Activated gamma-delta T cell (primary cell): ENCODE measurements around the gene PA2G4.
"Not testable (repeated sequence)": the region's sequence is repeated elsewhere in the genome, so short reads cannot be mapped to it uniquely, and the experiment has no call there.

Experiments
- DNase-seq: peaks from one replicate; lab custom pipeline; 2025; lab: John Stamatoyannopoulos, UW

PA2G4 gene

GRCh38 chr12:56099787-56100186 lies 4.6 kb upstream of the PA2G4 start:
- DNase-seq: no peak

- no peak for DNase-seq
Measured at GRCh38 chr12:56101045-56101444, 3.3 kb upstream of the PA2G4 start.

GRCh38 chr12:56102683-56103065 lies 1.7 kb upstream of the PA2G4 start:
- no peak for DNase-seq

GRCh38 chr12:56103066-56103711 lies 1.2 kb upstream of the PA2G4 start:
- DNase-seq: no peak

- DNase-seq: no peak
Measured at GRCh38 chr12:56103823-56104108, 593 bp upstream of the PA2G4 start.

GRCh38 chr12:56104815-56105608 lies 653 bp downstream of the PA2G4 start:
- DNase-seq: no peak

GRCh38 chr12:56105609-56105902 lies 1.2 kb downstream of the PA2G4 start:
- no peak for DNase-seq

GRCh38 chr12:56107242-56107641 lies 2.9 kb downstream of the PA2G4 start:
- no peak for DNase-seq

GRCh38 chr12:56110571-56110970 lies 6.2 kb downstream of the PA2G4 start:
- DNase-seq: no peak

GRCh38 chr12:56114084-56114483 lies 9.7 kb downstream of the PA2G4 start:
- no peak for DNase-seq

- DNase-seq: no peak
Measured at GRCh38 chr12:56115329-56115728, 11.0 kb downstream of the PA2G4 start.

GRCh38 chr12:56116267-56117081 lies 12.1 kb downstream of the PA2G4 start, which contains the start of gene RPL41:
Gene RPL41 (plus strand): TSS chr12:56116633.
- peak; percentile 65 for DNase-seq

GRCh38 chr12:56117082-56117706 lies 12.8 kb downstream of the PA2G4 start:
- not testable (repeated sequence) for DNase-seq

- peak; percentile 86 for DNase-seq
Measured at GRCh38 chr12:56117778-56118687, 13.7 kb downstream of the PA2G4 start, which contains the start of gene ZC3H10. Gene ZC3H10 (plus strand): TSS chr12:56118266. CDS start chr12:56120563, 2,297 bp downstream.

GRCh38 chr12:56118688-56119357 lies 14.5 kb downstream of the PA2G4 start:
- no peak for DNase-seq

GRCh38 chr12:56119361-56119796 lies 15.0 kb downstream of the PA2G4 start:
- no peak for DNase-seq

GRCh38 chr12:56120158-56120846 lies 15.9 kb downstream of the PA2G4 start:
- no peak for DNase-seq

- no peak for DNase-seq
Measured at GRCh38 chr12:56121204-56121870, 17.0 kb downstream of the PA2G4 start.

- DNase-seq: no peak
Measured at GRCh38 chr12:56122637-56123036, 18.3 kb downstream of the PA2G4 start.

GRCh38 chr12:56124133-56124532 lies 19.8 kb downstream of the PA2G4 start:
- no peak for DNase-seq
